ENCODE results near the gene CCDC15. TPM values are rescaled to one million over a fixed set of nuclear protein-coding genes. Genes with fewer than 3 reads are reported as not detected.

CCDC15 gene
- total and polyA plus RNA-seq, 2 of the 13 experiments (the other 11 are each of a cell fraction or from before 2014, with no cell fraction given): 2.2 to 4.6 TPM

GRCh38 chr11:125062931-125063428 is 109.0 kb downstream of the CCDC15 start, which contains the start of gene SLC37A2 (continued):
- TF ChIP-seq ZNF780A (CRISPR knock-in tag; IDR thresholded peaks at IDR 0.05): 0 out of 2 replicates have a peak, but pooled peaks have one; percentile 37
- 0 out of 2 replicates have a peak, but pooled peaks have one; percentile 73 for TF ChIP-seq KAT7 (CRISPR knock-in tag; IDR thresholded peaks at IDR 0.05; ENCODE audit: borderline replicate concordance)
- no peak for TF ChIP-seq RCOR2 (CRISPR knock-in tag; IDR thresholded peaks at IDR 0.05)
- TF ChIP-seq TGIF2 (CRISPR knock-in tag; IDR thresholded peaks at IDR 0.05): peak; percentile 60; the same call in 1 of the 2 replicates
- peak; percentile 35; the same call in 1 of the 2 replicates for TF ChIP-seq NFKB2 (CRISPR knock-in tag; IDR thresholded peaks at IDR 0.05; ENCODE audit: borderline replicate concordance)
- TF ChIP-seq ZNF598 (CRISPR knock-in tag; IDR thresholded peaks at IDR 0.05; ENCODE audit: borderline replicate concordance): peak; percentile 61; the same call in 1 of the 2 replicates
- no peak for TF ChIP-seq PLSCR1 (CRISPR knock-in tag; IDR thresholded peaks at IDR 0.05; ENCODE audit: borderline replicate concordance)
- peak; percentile 58 for TF ChIP-seq ZFX (CRISPR knock-in tag; IDR thresholded peaks at IDR 0.05; ENCODE audit: low read depth)
- 0 out of 2 replicates have a peak, but pooled peaks have one; percentile 24 for TF ChIP-seq ZNF225 (CRISPR knock-in tag; IDR thresholded peaks at IDR 0.05)
- no peak for TF ChIP-seq BRF2 (CRISPR knock-in tag; IDR thresholded peaks at IDR 0.05)
- TF ChIP-seq IKZF4 (CRISPR knock-in tag; IDR thresholded peaks at IDR 0.05; ENCODE audit: borderline replicate concordance, low read depth, not compliant biosample characterization): no peak
- peak in 1 of 2 experiments; percentile 53; a peak in 2 of 4 replicates for TF ChIP-seq POLR2A (IDR thresholded peaks at IDR 0.05; ENCODE audit: insufficient read depth in 1 of 2, low read depth in 2 of 2, low read length in 2 of 2)
- peak; percentile 76 to 79 for TF ChIP-seq HMGXB4 (CRISPR knock-in tag; IDR thresholded peaks at IDR 0.05; ENCODE audit: borderline replicate concordance in 1 of 2, low read depth in 1 of 2)
- peak; percentile 55; the same call in 1 of the 2 replicates for TF ChIP-seq ATF7-NPFF (CRISPR knock-in tag; IDR thresholded peaks at IDR 0.05; ENCODE audit: low read depth)
- peak; percentile 89 for TF ChIP-seq MXI1 (IDR thresholded peaks at IDR 0.05; ENCODE audit: borderline replicate concordance, low read depth, low read length)
- TF ChIP-seq PTBP1 (IDR thresholded peaks at IDR 0.05; ENCODE audit: low read depth, low read length, poor library complexity, severe bottlenecking): no peak
- peak; percentile 48; the same call in 1 of the 2 replicates for TF ChIP-seq SPEN (CRISPR knock-in tag; IDR thresholded peaks at IDR 0.05; ENCODE audit: low read depth)
- peak; percentile 49 for TF ChIP-seq XRCC5 (optimal IDR thresholded peaks at IDR 0.05; ENCODE audit: low read length)
- no peak; the same call in 1 of the 2 replicates for TF ChIP-seq CCDC6 (CRISPR knock-in tag; IDR thresholded peaks at IDR 0.05)
- peak; percentile 70; the same call in 1 of the 2 replicates for TF ChIP-seq POGK (CRISPR knock-in tag; conservative IDR thresholded peaks at IDR 0.05)
- peak; percentile 71 for TF ChIP-seq PHF8 (CRISPR knock-in tag; IDR thresholded peaks at IDR 0.05)
- no peak for TF ChIP-seq KDM4B (CRISPR knock-in tag; IDR thresholded peaks at IDR 0.05)
- peak; percentile 56; the same call in 1 of the 2 replicates for TF ChIP-seq ZNF430 (CRISPR knock-in tag; IDR thresholded peaks at IDR 0.05)

All from HepG2 (cell line).